GM21786 (cell line): Measurements from ENCODE around the gene PIP4K2A.

Experiments used
- ATAC-seq: cut with Tn5 transposase; IDR thresholded peaks from one replicate; pipeline ENCODE4 v1.9.1; 2021; ENCODE audit not compliant: unreplicated experiment

Gene PIP4K2A

GRCh38 chr10:22560096-22560912 lies 154.1 kb downstream of the PIP4K2A start:
- ATAC-seq = no peak

DNA sequence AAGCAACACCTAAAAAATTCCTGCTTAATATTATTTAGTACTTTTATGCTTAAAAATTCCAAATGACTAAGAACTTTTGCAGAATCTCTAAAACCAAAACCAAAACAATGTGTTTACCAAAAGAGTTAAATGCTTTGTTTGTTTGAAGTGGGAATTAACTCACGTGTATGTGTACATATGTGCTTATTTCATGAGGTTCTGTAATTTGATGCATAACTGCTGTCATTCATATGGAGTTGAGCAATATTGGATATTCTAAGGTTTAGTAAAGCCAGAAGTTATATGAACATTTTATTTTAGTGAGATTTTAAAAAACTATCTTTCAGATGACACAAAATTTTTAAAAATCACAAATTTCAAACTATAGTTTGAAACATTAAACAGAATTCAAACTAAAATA lies 157.1 kb downstream of the PIP4K2A start:
- no peak for ATAC-seq

DNA sequence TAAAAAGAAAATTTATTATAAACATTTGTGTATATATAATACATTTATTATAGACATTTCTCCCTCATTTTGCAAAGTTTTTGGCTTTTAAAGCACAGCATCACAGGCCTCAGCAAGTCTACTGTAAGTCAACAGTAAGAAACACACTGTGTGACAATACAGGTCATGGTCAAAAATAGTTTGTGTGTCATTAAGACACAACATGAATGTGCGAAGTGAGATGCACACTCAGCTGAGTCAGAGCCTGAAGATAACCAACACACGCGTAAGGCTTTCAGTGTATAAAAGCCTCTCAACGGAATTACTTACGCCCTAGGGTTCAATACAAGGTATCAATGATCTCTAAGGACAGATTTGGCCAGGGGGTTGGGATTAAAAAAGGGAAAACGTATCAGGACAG lies 157.6 kb downstream of the PIP4K2A start:
- ATAC-seq = no peak

DNA sequence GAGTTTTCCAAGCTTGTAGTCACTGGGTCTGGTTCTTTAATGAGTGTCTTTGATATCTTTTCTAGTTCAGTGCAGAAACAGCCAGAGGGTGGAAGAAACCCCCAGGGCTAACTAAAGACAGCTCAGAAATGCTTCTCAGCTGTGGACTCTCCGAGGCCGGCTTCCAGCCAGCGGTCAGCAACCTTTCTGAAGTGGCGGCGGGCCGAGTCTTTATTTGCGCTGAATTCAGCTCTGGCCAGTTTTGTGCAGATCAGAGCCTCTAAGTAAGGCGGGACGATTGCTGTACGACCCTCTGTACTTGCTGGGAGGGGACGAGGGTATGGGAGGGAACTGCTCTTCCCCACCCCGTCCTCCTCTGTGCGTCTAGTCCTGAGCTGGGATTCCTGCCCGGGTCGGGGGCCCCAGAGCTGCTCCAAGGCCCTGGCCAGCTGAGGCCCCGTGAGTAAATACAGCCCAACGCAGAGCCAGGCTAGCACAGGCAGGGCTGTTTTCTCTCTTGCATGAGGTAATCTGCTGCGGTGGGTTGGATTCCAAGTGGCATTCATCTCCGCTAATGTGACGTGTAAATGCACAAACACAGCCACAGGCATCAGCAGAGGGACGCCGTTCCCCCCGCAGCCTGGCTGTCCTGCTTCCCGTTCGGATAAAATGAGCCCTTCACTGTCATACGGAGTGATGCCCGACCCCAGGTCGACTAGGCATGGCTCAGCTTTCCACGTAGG lies 159.8 kb downstream of the PIP4K2A start:
- no peak for ATAC-seq

- no peak for ATAC-seq
Observed at GRCh38 chr10:22553452-22553995, 160.9 kb downstream of the PIP4K2A start.

DNA sequence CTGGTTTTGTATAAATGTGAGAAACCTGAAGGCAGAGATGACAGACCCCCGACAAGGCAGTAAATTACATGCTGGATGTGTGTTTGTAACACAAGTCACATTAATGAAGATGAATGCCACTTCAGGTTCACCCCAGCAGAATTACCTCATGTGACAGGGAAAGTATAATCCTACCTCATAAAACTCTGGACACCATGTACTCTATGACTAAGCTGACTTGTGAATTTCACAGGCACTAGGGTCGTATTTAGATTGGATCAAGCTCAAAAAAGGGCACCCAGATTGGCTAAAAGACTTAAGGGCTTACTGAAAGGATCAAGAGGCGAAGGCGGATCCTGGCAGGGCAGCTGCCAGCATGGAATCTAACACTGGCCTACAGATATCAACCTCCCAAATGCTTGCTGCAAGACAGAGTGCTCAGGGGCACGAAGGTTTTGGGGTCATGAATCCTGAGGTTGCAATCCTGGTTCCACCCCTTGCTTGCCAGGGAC lies 161.4 kb downstream of the PIP4K2A start:
- no peak for ATAC-seq

GRCh38 chr10:22551681-22552365 lies 162.6 kb downstream of the PIP4K2A start:
- no peak for ATAC-seq

GRCh38 chr10:22550732-22551131 lies 163.6 kb downstream of the PIP4K2A start:
- no peak for ATAC-seq

GRCh38 chr10:22548344-22548743 lies 166.0 kb downstream of the PIP4K2A start:
- no peak for ATAC-seq

DNA sequence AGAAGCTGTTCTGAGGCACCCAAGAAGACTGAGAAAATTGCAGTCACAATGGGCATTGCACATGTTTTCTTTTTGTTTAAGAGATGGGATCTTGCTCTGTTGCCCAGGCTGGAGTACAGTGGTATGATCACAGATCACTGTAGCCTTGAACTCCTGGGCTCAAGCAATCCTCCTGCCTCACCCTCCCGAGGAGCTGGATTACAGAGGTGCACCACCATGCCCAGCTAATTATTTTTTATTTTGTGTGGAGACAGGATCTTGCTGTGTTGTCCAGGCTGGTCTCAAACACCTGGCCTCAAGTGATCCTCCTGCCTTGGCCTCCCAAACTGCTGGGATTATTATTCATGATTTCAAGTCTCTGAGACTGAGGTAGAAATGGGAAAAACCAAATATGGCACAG lies 168.7 kb downstream of the PIP4K2A start:
- ATAC-seq = no peak

DNA sequence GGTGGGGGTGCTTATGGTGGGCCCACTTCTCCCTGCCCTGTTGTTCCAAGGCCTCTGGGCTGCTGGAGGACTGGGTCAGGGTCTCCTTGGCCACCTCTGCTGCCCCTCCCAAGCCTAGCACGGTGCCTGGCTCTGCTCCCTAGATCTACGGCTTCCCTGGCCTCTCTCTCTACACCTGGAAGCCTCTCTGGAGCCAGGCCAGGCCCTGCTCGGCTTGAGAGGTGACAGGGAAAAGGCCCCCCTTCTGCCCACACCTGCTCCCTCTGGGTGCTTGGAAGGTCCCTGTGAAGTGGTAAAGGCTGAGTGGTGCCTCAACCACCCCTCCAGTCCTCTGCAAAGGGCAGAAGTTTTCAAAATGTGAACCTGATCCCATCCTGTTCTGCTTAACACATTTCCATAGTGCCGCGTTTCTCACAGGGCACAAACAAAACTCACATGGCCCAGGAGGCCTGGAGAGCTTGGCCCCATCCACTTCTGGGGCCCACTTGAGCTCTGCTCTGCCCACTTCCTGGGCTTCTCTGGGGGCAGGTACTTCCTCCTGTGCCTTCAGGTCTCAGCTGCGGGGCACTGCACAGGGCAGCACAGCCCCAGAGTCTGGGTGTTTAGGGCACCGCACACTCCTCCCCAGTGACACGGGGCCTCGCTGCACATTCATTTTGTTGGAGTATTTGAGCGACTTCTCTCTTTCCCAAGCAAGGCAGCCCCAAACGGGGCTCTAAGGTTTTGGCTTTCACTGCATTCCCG lies 169.9 kb downstream of the PIP4K2A start:
- ATAC-seq = no peak

DNA sequence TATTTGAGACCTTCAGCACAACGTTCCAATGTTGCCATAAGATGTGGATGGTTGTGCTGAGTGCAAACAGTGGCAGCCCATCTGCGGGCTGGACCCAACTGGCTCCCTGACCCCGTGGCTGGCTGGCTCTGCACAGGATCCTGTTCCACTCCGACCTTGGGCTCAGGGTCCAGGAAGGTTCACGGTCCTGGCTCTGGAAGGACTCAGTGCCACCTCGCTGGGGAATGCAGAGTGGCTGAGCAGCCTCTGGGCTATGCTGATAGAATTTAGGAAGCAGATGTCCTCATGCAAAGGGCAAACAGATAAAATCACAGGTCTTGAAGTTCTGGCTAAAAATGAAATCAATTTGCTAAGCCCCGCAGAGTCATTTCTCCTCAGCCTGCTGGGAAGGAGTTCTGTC lies 171.6 kb downstream of the PIP4K2A start:
- no peak for ATAC-seq

- ATAC-seq = no peak
Observed at GRCh38 chr10:22541900-22542299, 172.5 kb downstream of the PIP4K2A start.

- no peak for ATAC-seq
Observed at GRCh38 chr10:22539579-22540298, 174.6 kb downstream of the PIP4K2A start.

GRCh38 chr10:22537810-22538209 lies 176.6 kb downstream of the PIP4K2A start:
- ATAC-seq = no peak

- no peak for ATAC-seq
Observed at GRCh38 chr10:22536620-22537019, 177.8 kb downstream of the PIP4K2A start.

GRCh38 chr10:22534849-22535604 lies 179.4 kb downstream of the PIP4K2A start:
- no peak for ATAC-seq

DNA sequence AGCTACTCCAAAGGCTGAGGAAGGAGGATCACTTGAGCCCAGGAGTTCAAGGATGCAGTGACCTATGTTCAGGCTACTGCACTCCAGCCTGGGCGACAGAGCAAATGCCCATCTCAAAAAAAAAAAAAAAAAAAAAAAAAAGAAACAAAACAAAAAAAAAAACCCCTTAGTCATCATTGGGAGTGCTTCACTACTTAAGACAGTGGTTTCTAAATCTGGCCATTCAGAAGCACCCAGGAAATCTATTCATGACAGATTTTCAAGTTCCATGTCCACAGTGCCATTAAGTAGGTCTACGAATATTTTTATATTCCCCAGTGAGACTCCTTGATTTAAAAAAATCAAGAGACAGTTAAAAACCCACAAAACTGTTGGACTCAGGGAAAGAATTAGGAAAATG lies 182.9 kb downstream of the PIP4K2A start:
- no peak for ATAC-seq

GRCh38 chr10:22531008-22531407 lies 183.4 kb downstream of the PIP4K2A start:
- no peak for ATAC-seq
